Skeletal muscle cell (primary cell): ENCODE data around the gene COX15.
"Not testable (repeated sequence)": the region's sequence is repeated elsewhere in the genome, so short reads cannot be mapped to it uniquely, and the experiment has no call there.

Experiments used
- DNase-seq: peaks from one replicate; pipeline ENCODE4 v3.0.0-alpha.2; 2010; ENCODE audit warnings: low read depth
- H3K4me3 ChIP-seq: 2 replicates; pipeline ENCODE4 v1.5.1; 2011; ENCODE audit warnings: low read depth, mild to moderate bottlenecking, control low read depth, low read length, moderate library complexity

COX15 gene

DNA sequence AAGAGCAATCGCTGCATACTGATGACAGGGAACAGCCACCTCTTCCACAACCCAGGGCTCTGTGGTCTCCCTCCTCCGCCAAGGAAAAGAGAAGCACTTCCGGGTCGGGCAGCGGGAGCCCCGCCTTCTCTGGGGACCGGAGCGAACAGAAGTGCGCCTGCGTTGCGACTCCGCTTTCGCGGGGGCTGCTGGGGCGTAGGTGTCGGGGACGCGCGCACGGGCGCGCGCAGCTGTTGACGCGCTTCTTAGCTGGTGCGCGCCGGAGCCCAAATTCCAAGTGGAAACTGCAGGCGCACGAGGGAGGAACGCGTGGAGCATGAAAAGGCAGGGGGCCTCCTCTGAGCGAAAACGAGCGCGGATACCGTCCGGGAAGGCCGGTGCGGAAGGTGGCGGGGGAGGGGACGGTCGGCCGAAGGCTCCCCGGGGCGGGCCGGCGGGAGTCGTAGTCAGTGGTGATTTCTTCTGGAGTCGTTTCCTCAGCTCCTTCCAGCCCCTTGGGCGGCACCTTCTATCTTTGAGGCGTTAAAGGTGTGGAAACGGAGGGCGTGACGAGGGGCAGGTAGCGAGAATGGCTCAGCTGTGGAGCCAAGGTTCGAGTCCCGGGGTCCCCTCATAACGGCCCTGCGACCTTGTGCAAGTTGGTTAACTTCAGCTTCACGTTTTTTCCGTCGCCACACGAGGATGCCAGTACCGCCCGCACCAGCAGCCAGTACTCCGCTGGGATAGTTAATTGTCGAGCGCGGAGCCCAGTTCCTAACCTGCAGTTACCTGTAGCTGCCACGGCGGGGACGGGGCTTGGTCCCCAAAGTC, at the start of gene COX15, which contains the start of gene CUTC:
COX15 (minus strand) TSS at position 95 of the 810 bp plus-strand sequence; CDS start at position 17, 78 bp downstream.
CUTC (plus strand) TSS at position 202 of the 810 bp plus-strand sequence; CDS start at position 317, 115 bp downstream.
- DNase-seq: peak; percentile 86
- peak within 1 kb of the TSS; percentile 95 for H3K4me3 ChIP-seq

DNA sequence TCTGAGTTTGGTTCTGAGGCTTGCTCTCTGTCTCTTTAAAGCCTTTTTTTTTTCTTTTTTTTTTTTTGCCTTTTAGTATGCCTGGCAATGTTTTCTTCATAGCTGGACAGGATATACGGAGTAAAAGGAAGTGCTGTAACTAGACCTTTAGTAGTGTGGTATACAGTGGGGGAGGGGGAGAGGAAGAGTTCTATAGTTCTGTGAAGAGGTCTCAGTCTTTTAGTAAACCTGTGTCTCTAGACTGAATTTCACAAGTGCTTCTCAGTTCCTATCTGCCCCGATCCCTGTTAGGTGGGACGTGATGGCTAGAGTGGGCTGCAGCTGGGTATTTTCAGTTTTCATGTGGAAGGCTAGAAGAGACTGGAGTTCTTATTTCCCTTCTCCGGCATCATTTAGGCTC, 47.4 kb upstream of the COX15 start:
- H3K4me3 ChIP-seq: peak overlapping the region; percentile 31
- peak; percentile 52 for DNase-seq

DNA sequence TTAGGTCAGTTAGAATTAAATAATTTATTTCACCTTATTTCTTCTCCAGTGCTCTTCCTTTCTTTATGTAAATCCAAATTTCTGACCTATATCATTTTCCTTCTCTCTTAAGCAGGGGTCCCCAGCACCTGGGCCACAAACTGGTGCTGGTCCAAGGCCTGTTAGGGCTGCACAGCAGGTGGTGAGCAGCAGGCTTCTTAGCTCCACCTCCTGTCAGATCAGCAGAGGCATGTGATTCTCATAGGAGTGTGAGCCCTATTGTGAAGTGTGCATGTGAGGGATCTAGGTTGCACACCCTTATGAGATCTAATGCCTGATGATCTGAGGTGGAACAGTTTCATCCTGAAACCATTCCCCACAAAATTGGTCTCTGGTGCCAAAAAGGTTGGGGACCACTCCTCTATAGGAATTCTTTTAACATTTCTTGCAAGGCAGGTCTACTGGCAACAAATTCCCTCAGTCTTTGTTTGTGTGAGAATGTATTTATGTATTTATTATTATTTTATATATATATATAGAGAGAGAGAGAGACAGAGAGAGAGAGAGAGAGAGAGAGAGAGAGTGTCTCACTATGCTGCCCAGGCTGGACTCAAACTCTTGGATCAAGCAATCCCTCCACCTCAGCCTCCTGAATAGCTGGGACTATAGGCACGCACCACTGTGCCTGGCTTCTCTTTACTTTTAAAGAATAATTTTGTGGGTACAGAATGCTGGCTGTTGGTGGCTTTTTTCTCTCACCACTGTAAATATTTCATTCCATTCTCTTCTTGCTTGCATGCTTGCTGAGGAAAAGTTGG, 46.2 kb upstream of the COX15 start:
- no peak for DNase-seq
- no peak overlapping the region for H3K4me3 ChIP-seq

DNA sequence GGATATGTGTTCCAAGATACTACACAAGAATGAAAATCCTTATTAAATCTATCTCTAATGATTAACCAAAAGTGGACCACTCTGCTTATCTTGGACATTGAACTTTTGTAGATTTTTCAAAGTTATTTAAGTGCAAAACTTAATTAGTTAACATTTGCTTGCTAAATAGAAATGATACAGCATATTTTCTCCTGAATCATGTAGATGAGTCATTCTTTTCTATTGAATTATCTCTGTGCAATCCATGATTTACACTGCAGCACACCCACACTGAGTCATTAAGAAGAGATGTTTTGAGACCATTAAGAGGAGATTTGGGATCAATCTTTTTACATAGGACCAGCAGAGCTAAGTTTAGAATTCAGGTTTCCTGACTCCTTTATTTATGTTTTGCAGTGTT, 43.9 kb upstream of the COX15 start:
- peak; percentile 69 for DNase-seq
- no peak overlapping the region for H3K4me3 ChIP-seq

DNA sequence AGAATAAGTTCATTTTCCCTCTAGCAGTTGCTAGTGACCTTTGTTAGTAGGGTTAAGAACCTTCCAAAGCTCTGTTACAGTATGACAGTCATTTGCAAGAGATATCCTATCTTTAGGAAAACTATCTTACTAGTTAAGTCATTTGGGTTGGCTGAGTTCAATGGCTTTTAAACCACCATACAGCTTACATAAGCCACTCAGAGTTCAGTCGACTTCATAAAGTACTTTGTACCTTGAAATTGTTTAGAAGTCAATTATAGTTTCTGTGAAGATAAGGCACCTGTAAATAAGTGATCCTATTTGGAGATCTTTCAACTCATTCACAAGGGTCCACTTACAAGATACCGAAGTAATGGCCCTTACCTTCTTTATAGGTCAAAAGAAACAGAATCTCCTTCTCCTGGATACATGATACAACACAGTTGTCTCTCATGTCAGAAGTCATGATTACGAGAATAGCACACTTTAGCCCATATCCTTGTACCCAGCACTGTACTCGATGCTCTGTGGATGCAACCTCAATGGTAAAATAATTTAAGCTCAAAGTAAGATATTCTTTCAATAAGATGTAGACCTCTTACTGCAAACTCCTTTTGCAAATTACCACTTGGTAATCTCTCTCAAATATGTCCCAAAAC, 38.6 kb upstream of the COX15 start:
- no peak overlapping the region for H3K4me3 ChIP-seq
- no peak for DNase-seq

DNA sequence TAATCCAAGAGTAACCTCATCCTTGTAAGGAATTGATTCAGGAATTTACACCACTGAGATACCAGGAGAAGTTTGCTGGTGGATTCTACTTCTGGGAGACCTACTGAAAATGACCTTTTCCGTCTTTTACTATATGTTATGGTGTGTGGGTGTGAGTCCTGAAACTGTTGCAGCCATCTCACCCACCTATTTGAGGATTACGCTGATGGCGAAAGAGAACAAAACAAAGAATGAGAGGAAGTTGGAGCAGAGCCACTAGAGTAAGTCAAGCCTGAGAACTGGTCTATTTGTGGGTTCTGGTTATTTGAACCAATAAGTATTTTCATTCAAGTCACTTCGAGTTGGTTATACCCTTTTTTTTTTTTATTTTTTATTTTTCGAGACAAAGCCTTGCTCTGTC, 37.8 kb upstream of the COX15 start:
- DNase-seq: no peak
- no peak overlapping the region for H3K4me3 ChIP-seq

DNA sequence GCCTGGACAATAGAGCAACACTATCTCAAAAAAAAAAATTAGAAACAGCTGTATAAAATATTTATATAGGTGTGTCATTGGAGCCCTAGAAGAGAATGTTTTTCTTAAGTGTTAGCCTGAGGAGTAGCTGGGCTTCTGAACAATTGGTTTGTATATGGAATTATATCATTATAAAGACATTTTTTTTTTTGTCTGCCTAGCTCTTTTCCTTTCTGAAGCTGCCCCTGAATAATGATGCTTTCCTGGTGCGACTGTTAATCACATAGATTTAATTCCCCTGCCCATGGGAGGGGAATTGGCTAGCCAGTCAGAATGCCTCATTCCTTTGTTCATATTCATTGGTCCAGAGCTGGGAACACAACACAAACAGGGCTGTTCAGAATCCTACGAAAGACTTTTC, 36.6 kb upstream of the COX15 start:
- no peak for DNase-seq
- H3K4me3 ChIP-seq: no peak overlapping the region

DNA sequence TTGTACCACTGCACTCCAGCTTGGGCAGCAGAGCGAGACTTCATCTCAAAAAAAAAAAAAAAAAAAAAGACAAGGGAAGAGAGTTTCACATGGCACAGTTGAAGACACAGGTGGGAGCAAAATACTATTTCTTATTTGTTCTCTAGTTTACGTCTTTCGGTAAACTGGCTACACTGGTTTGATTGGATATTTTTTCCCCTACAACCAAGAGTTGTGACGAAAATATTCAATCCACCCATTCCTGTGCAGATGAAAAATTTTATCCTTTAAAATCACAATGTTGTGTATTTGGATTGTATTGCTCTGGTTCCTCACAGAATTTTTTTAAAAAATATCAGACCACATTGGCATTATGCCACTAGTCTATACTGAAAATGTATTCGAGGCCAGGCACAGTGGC, 36.0 kb upstream of the COX15 start:
- no peak overlapping the region for H3K4me3 ChIP-seq

DNA sequence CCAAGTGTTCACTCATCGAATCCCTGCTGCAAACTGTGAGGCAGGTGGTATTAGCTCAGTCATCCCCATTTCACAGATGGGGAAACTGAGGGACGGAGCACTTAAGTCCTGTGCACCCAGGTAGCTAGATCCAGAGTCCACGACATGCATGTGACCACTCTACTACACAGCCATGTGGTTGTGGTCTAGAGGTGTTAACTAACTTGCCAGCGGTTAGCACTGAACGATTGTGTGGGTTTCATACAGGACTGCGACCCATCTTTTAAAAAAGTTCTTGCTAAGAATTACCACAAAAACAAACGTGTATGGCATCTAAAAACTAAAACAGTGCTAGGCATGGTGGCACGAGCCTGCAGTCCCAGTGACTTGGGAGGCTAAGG, 34.4 kb upstream of the COX15 start:
- DNase-seq: no peak
- no peak overlapping the region for H3K4me3 ChIP-seq

More for the DNA sequence above, 36.0 kb upstream of the COX15 start:
- no peak for DNase-seq

DNA sequence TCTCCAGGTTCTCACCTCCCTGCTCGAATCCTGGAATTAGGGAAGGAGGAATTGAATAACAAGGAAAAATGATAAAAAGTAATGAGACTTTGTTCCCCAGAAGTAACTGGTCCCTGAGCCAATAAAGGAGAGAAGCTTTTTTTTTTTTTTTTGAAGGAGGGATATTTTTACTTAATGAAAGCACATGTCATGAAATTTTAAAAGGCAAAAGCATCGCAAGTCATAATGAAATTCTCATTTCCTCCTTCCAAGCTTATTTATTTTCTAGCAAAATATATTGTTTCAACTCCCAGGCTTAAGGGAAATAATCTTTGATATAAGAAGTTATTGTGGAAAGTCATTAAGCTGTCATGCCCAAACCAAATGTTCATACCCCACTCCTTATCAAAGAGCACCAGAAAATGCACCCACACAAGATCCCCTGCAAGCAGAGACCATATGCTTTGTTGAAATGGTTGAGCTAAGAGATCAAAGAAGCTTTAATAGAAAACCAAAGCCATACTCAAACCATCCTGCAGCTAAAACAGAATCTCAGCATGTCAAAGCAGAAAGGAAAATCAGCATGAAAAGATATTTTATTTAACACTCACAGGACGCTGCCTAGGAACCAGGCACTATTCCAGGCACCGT, 33.9 kb upstream of the COX15 start:
- H3K4me3 ChIP-seq: no peak overlapping the region
- DNase-seq: no peak

DNA sequence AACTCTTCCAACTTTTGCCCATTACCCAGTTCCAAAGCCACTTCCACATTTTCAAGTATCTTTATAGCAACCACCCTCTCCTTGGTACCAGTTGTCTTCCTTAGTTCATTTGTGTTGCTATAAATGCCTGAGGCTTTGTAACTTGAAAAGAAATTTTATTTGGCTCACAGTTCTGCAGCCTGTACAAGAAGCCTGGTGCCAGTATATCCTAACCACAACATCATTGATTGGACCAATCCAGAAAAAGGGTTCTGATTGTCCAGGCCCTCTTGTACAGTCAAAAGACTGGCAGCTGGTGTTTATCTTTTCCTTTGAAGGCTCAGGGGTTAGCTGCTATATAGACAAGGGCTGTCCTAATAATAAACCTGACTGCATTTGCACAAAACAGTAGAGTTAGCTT, 29.4 kb upstream of the COX15 start:
- no peak for DNase-seq
- no peak overlapping the region for H3K4me3 ChIP-seq

DNA sequence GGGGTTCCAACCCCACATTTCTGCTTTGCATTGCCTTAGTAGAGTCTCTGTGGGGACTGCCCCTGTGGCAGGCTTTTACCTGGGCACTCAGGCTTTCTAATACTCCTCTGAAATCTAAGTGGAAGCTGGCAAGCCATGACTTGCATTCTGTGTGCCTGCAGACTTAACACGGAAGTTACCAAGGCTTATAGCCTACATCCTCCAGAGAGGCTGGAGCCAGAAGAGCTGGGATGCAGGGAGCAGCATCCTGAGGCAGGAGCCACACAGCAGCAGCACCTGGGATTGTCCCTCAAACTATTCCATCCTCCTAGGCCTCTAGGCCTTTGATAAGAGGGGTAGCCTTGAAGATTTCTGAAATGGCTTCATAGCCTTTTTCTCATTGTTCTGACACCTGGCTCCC, 28.4 kb upstream of the COX15 start:
- no peak for DNase-seq
- no peak overlapping the region for H3K4me3 ChIP-seq

DNA sequence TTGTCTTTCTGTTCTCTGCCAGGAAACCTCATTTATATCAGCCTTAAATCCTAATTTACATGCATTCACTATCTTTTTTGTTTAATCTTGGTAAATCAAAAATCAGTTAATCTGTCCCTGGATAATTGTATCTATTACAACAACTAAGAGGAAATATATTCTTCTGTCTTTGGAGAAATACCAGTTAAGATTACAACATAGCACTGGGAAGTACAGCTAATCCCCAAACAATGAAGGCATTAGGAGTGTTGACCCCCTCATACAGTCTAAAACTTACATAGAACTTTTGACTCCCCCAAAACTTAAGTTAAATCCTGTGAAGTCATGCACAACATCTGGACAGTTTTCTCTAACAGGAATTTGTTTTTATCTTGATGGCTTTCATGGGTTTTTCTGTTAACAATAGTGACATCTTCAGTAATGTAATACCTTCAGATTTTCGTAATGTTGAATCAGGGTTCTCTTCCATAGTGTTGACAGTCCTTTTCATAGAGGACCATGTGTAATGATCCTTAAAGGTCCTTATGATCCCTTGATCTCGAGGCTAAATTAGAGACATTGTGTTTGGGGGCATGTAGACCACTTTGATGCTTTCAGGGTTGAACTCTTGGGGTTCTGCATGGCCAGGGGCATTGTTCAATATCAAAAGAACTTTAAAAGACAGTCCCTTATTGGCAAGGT, 26.4 kb upstream of the COX15 start:
- no peak overlapping the region for H3K4me3 ChIP-seq
- DNase-seq: peak; percentile 65

DNA sequence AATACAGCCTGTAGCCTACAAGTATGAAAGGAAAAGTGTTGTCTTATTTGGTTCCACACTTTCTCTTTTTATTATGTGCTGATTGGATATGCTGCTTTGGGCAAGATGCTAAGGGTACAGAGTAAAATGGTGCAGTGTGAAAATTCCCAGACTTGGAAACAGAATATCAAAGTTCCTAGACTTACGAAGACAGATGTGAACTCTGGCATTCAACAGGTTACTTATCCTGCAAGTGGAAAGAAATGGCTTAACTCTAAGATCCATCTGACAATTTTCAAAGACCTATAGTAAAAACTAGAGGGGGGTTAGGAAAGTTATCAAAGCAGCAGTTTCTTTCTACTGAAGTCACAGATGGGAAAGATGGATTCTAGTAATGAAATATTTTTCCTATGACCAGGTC, 24.2 kb upstream of the COX15 start:
- no peak for DNase-seq
- H3K4me3 ChIP-seq: no peak overlapping the region

DNA sequence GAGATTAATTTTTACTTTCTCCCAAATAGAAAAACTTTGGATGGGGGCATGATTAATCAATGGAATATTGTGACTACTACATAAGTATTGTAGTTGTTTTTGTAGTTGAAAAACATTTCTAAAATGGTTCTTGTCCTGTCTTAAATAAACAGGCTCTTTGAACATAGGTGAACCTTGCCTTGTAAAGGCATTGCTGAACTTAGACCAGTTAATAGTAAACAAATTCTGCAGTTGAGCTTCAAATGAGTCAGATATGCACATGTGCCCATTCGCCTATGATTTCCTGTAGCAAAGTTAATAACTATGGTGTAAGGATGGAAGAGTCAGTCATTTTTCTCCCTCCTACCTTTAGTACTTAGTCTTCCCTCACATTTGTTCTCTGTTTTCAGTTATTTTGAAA, 22.7 kb upstream of the COX15 start:
- H3K4me3 ChIP-seq: no peak overlapping the region
- no peak for DNase-seq

DNA sequence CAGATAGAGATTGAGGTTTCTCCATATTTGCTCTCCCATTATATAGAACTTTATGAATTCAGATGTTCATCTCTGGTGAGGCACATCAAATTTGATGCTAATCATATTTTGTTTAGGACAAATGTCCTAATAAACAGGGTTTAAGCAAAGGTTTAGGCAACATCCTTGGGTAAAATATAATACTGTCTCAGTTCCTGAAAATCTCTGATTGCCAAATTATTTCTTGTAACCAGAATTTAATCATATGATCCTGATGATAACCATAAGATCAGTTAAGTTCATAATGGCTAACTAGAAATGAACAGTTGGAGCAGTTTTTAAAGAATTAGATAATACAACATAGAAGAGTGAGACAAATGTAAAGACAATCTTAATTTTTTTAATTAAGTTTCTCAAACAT, 18.7 kb upstream of the COX15 start:
- no peak for DNase-seq

DNA sequence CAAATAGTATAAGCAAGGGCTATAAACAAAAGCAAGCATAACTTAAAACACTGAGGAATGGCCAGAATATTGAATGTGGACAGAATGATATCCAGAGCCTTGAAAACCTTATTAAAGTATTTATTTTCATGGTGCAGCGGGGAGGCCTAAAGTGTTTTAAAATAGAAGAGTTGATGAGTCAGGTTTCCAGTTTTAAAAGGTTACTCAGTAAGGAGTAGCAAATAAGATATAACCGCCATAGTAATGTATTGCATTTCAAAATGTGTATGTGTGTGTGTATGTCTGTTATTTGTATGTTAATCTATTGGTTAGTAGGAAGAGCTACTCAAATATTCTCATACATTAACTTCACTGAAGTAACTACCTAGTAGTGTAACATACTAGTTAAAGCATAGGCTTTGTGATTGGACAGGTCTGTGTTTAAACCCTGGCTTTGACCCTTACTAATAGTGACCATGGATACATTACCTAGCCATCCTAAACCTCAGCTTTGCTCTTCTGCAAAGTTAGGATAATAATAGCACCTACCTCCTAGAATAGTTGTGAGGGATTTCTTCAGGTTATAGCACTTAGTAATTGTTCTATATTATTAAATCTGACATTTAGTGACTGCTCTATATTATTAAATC, 17.0 kb upstream of the COX15 start:
- no peak for DNase-seq
- H3K4me3 ChIP-seq: no peak overlapping the region

More for the DNA sequence above, 18.7 kb upstream of the COX15 start:
- no peak overlapping the region for H3K4me3 ChIP-seq

DNA sequence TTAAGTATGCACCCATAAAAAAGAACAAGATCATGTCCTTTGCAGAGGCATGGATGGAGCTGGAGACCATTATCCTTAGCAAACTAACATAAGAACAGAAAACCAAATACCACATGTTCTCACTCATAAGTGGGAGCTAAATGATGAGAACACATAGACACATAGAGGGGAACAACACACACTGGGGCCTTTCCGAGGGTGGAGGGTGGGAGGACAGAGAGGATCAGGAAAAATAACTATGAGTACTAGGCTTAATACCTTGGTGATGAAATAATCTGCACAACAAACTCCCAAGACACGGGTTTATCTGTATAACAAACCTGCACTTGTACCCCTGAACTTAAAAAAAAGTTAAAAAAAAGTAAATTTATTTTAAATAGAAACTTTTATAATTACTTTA, 14.2 kb upstream of the COX15 start:
- H3K4me3 ChIP-seq, DNase-seq: not testable (repeated sequence)

DNA sequence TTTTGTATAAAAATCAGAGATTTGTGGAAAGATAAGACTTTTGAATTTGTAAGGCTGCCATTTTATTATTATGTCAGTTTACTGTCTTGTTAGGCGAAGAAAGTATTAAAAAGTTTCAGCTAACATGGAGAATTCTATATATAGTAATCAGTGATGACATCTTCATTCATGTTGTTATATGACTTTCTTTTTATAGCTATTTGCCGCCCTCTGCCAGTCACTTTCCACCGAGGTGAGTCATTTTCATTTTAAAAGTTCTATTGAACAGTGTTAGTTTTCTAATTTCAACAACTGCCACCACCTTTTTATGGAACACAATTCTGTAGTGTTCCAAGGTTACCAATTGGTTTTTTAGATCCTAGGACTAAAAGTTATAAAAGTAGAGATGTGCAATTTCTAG, 11.9 kb upstream of the COX15 start:
- H3K4me3 ChIP-seq: no peak overlapping the region
- no peak for DNase-seq
